ENCODE results near the gene HMGXB3. TPM values are rescaled to one million over a fixed set of nuclear protein-coding genes. Genes with fewer than 3 reads are reported as not detected.
"Not testable (repeated sequence)": the region's sequence is repeated elsewhere in the genome, so short reads cannot be mapped to it uniquely, and the experiment has no call there.

The HMGXB3 gene
- total RNA-seq, 1 experiment from 2014 or later: 36.4 TPM

- DNase-seq (ENCODE audit: extremely low read depth, low read depth): no peak
Observed at GRCh38 chr5:150080696-150081435, 80.3 kb downstream of the HMGXB3 start.

GRCh38 chr5:150081541-150082283, 81.2 kb downstream of the HMGXB3 start:
- no peak for DNase-seq (ENCODE audit: extremely low read depth, low read depth)

- DNase-seq (ENCODE audit: extremely low read depth, low read depth): no peak
Observed at GRCh38 chr5:150082374-150082773, 81.8 kb downstream of the HMGXB3 start.

GRCh38 chr5:150082889-150083288, 82.3 kb downstream of the HMGXB3 start:
- DNase-seq (ENCODE audit: extremely low read depth, low read depth): no peak

- DNase-seq (ENCODE audit: extremely low read depth, low read depth): not testable (repeated sequence)
Observed at GRCh38 chr5:150084754-150085153, 84.2 kb downstream of the HMGXB3 start.

GRCh38 chr5:150085191-150085912, 84.8 kb downstream of the HMGXB3 start:
- DNase-seq (ENCODE audit: extremely low read depth, low read depth): no peak

- DNase-seq (ENCODE audit: extremely low read depth, low read depth): no peak
Observed at GRCh38 chr5:150085950-150086715, 85.6 kb downstream of the HMGXB3 start, which contains the start of gene CSF1R. CSF1R (minus strand) TSS chr5:150086554; CDS start chr5:150086427, 127 bp downstream.

- no peak for DNase-seq (ENCODE audit: extremely low read depth, low read depth)
Observed at GRCh38 chr5:150092159-150092787, 91.7 kb downstream of the HMGXB3 start.

- DNase-seq (ENCODE audit: extremely low read depth, low read depth): no peak
Observed at GRCh38 chr5:150097152-150097551, 96.6 kb downstream of the HMGXB3 start.

GRCh38 chr5:150101023-150101422, 100.5 kb downstream of the HMGXB3 start:
- no peak for DNase-seq (ENCODE audit: extremely low read depth, low read depth)

Small RNA genes lying within 50 kb of the gene (small RNA-seq; reads per million reads assigned to genes)
- 0 reads per million in 2 experiments for gene RF00019

Other genes starting within 250 kb of the HMGXB3 start
- gene PDE6A, start 55.9 kb upstream of the HMGXB3 start, total RNA-seq (2014; rRNA removed; shearing (Covaris generic)): 0.02 TPM in 1 of 2 replicates, not detected in the other
- 25.6 and 29.5 TPM in 2 replicates for gene SLC26A2, start 40.0 kb upstream of the HMGXB3 start, total RNA-seq (2014; rRNA removed; shearing (Covaris generic))
- 9.1 and 9.3 TPM in 2 replicates for gene TIGD6, start 85 bp upstream of the HMGXB3 start, total RNA-seq (2014; rRNA removed; shearing (Covaris generic))
- not detected in 2 replicates for gene CSF1R, start 85.8 kb downstream of the HMGXB3 start, total RNA-seq (2014; rRNA removed; shearing (Covaris generic))
- 1.7 and 2.4 TPM in 2 replicates for gene PDGFRB, start 155.1 kb downstream of the HMGXB3 start, total RNA-seq (2014; rRNA removed; shearing (Covaris generic))
- not detected in 2 replicates for gene CDX1, start 166.0 kb downstream of the HMGXB3 start, total RNA-seq (2014; rRNA removed; shearing (Covaris generic))
- 1.6 TPM in 2 replicates for gene SLC6A7, start 189.3 kb downstream of the HMGXB3 start, total RNA-seq (2014; rRNA removed; shearing (Covaris generic))

Measured in NCI-H460 (cell line).